Measurements from ENCODE around the gene CLEC4E. TPM values are rescaled to one million over a fixed set of nuclear protein-coding genes. Genes with fewer than 3 reads are reported as not detected.
"Not testable (repeated sequence)": the region's sequence is repeated elsewhere in the genome, so short reads cannot be mapped to it uniquely, and the experiment has no call there.

Gene CLEC4E, protein sequence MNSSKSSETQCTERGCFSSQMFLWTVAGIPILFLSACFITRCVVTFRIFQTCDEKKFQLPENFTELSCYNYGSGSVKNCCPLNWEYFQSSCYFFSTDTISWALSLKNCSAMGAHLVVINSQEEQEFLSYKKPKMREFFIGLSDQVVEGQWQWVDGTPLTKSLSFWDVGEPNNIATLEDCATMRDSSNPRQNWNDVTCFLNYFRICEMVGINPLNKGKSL
- not detected for polyA plus RNA-seq

DNA sequence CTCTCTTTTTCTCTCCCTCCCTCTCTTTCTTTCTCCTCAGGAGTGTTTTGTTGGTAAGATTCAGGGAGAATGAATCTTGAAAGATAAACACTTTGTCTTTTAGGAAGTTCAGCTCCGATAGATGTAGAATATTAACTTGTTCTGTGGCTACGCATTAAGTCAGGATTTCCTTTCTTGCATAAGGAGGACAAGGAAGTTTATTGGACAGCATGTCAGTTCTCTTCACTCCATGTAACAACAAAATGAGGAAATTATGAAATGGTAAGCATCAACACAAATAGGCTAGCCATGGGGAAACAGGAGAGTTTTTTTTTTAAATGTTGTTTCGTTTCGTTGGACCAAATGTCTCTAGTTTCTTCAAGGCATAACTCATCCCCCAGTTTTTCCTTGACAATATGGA, at the start of gene CLEC4E:
Gene CLEC4E, minus strand, starts transcription at position 75 of the 400 bp plus-strand sequence. CDS start 108 bp downstream, outside the sequence.
- not testable (repeated sequence) for H3K36me3 Mint-ChIP-seq; H3K27me3 Mint-ChIP-seq (ENCODE audit: low read depth in 3 of 3); H3K27ac Mint-ChIP-seq; H3K4me3 Mint-ChIP-seq; DNase-seq; H3K4me1 Mint-ChIP-seq; H3K9me3 Mint-ChIP-seq

DNA sequence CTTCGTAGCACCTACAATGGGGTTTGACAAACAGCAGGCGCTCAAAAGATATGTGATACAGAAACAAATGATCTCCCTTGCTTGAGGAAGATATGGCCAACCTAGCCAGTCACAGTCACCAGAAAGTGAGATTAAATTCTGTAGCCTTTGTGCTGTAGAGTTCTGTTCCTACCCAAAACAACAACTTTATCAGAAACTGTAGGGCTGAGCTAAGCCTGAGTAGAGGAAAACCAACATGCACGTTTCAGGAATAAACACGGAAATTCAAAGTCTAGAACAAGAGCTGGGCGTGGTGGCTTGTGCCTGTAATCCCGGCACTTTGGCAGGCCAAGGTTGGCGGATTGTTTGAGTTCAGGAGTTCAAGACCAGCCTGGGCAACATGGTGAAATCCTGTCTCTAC, 49.0 kb upstream of the CLEC4E start:
- no peaks in the 10 kb centered on the region for H3K36me3 Mint-ChIP-seq
- peaks cover 0 to 7% of the 10 kb centered on the region in 2 donors for H3K4me1 Mint-ChIP-seq
- no peak for DNase-seq
- no peak overlapping the region for H3K27ac Mint-ChIP-seq
- no peak overlapping the region for H3K4me3 Mint-ChIP-seq
- peaks cover 1 to 6% (median 4%) of the 10 kb centered on the region in 3 donors for H3K27me3 Mint-ChIP-seq (ENCODE audit: low read depth in 3 of 3)
- H3K9me3 Mint-ChIP-seq, result no peaks in the 10 kb centered on the region

DNA sequence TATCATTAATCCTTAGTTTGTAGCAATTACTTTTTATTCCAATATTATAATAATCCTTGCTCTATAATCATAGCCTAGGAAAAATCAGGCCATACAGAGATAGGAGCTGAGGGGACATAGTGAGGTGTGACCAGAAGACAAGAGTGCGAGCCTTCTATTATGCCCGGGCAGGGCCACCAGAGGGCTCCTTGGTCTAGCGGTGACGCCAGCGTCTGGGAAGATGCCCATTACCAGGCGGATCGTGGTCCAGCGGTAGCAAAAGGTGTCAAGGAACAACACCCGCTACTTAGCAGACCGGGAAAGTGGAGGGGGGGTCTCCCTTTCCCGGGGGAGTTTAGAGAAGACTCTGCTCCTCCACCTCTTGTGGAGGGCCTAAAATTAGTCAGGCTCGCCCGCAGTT, 43.8 kb upstream of the CLEC4E start:
- H3K27ac Mint-ChIP-seq; H3K9me3 Mint-ChIP-seq; H3K4me3 Mint-ChIP-seq; H3K36me3 Mint-ChIP-seq; H3K4me1 Mint-ChIP-seq; H3K27me3 Mint-ChIP-seq (ENCODE audit: low read depth in 3 of 3); DNase-seq: not testable (repeated sequence)

DNA sequence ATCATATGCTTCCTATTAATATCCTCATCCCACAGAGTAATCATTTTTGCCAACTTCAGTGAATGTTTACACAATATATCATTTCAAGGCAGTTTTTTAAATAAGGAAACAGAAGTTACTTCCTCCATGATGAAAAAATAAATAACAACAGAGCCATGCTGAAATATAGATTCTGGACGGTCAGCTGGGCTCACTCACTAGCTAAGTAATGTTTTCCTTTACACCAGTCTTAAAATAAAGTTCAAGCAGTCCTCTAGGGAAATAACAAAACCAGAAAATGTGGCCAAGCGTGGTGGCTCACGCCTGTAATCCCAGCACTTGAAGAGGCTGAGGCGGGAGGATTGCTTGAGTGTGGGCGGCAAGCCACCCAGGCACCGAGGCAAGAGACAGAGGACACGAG, 43.3 kb upstream of the CLEC4E start:
- no peaks in the 10 kb centered on the region for H3K4me1 Mint-ChIP-seq
- no peaks in the 10 kb centered on the region for H3K36me3 Mint-ChIP-seq
- no peaks in the 10 kb centered on the region for H3K9me3 Mint-ChIP-seq
- no peak for DNase-seq
- H3K27ac Mint-ChIP-seq, result no peak overlapping the region
- H3K4me3 Mint-ChIP-seq, result no peak overlapping the region
- H3K27me3 Mint-ChIP-seq (ENCODE audit: low read depth in 3 of 3), result peaks cover 1 to 4% (median 2%) of the 10 kb centered on the region in 3 donors

DNA sequence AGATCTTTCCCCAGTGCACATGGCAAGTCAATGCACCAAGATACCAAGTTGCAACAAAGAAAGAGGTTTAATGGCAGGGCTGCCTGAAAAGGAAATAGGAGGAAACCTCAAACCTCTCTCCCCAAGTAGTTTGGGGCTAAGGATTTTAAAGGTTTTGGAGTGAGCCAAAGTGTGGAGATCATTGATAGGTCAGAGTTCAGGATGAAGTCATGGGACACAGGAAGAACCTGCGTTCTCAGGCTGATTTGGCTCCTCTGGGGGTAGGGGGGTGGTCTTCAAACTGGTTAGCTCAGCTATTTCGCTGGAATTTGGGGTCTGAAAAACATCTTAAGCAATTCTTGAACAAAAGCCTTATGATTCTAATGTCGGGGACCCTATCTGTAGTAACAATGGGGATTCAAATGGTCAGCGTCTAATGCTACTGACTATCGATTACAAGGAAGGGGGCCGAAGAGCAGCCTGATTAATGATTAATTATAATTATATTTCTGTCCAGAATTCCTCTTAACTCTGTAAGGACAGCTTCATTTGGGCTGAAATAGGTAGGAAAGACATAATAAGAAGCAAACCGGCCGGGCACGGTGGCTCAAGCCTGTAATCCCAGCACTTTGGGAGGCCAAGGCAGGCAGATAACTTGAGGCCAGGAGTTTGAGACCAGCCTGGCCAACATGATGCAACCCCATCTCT, 40.5 kb upstream of the CLEC4E start:
- DNase-seq, result no peak
- H3K9me3 Mint-ChIP-seq, result no peaks in the 10 kb centered on the region
- no peak overlapping the region for H3K27ac Mint-ChIP-seq
- no peak overlapping the region for H3K4me3 Mint-ChIP-seq
- no peaks in the 10 kb centered on the region for H3K36me3 Mint-ChIP-seq
- H3K27me3 Mint-ChIP-seq (ENCODE audit: low read depth in 3 of 3), result peaks cover 0 to 5% (median 4%) of the 10 kb centered on the region in 3 donors
- H3K4me1 Mint-ChIP-seq, result no peaks in the 10 kb centered on the region

DNA sequence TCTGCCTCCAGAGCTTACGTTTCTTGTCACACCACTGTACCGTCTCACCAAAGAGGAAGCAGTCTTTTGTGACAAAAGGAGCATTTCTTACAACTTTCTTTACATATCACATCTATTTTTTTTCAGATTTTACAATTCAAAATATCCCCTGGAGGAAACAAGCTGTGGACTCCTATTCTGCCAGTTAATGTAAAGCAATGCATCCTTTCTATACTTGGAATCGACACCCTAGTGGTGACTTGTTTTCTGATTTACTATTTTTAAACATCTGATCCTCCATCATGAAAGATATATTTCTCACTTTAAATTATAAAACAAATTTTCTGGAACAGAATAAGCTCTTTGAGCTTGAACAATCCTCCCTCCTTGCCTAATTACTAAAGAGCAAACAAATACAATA, 37.2 kb upstream of the CLEC4E start:
- H3K27ac Mint-ChIP-seq, result no peak overlapping the region

DNA sequence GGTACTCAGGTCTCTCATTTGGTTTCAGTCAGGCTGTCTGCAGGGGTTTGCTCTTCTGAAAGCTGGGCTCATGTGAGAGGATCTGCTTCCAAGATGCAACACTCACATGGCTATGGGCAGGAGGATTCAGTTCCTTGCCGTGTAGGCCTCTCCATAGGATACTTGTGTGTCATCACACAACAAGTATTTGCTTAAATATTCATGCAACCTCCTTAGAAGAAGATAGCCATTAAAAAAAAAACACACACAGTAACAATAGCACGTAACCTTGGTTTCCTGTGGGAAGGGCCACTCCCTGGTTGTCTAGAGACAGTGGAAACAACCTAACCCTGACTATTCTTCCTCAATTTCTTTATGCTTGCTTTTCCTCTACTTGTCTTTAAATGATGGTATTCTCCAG, 31.8 kb upstream of the CLEC4E start:
- Mint-ChIP-seq H3K4me3 (peak overlapping the region in 2 of 5 donors; percentile 12 to 13), H3K36me3 (no peaks in the 10 kb centered on the region), H3K27ac (peak overlapping the region in 1 of 6 donors; percentile 62), H3K4me1 (peaks cover 10 to 13% of the 10 kb centered on the region in 2 donors), H3K27me3 (ENCODE audit: low read depth in 3 of 3) (peaks cover 0 to 4% (median 1%) of the 10 kb centered on the region in 3 donors), H3K9me3 (no peaks in the 10 kb centered on the region)
- peak in 1 of 3 donors; percentile 8 for DNase-seq

More for the DNA sequence above, 37.2 kb upstream of the CLEC4E start:
- Mint-ChIP-seq H3K27me3 (ENCODE audit: low read depth in 3 of 3) (peaks cover 0 to 7% (median 5%) of the 10 kb centered on the region in 3 donors), H3K9me3 (no peaks in the 10 kb centered on the region), H3K4me1 (peaks cover under 1 to 2% of the 10 kb centered on the region in 2 donors), H3K4me3 (no peak overlapping the region), H3K36me3 (no peaks in the 10 kb centered on the region)
- DNase-seq, result no peak

DNA sequence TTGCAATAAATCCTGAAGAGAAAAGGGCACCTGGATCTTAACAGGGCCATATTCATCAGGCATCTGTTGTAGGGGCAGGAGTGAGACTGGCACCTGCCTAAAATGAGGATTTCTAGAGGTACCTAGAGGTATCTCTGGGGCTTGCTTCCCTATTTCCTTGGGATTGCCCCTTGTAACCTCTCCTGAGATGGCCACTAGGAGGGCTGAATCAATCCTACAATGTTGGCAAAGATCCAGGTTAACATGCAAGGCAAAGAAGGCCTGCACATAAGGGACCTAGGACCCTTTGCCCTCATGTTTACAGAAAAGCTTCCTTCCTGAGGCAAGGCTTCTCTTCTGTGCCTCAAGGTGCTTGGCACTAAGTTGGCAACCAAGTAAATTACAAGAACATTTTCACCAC, 25.8 kb upstream of the CLEC4E start:
- H3K4me3 Mint-ChIP-seq, result no peak overlapping the region
- DNase-seq, result no peak
- H3K4me1 Mint-ChIP-seq, result no peaks in the 10 kb centered on the region
- peaks cover 0 to 3% (median 0%) of the 10 kb centered on the region in 3 donors for H3K36me3 Mint-ChIP-seq
- peaks cover 0 to 6% (median 1%) of the 10 kb centered on the region in 6 donors for H3K9me3 Mint-ChIP-seq
- peaks cover 2 to 12% (median 4%) of the 10 kb centered on the region in 3 donors for H3K27me3 Mint-ChIP-seq (ENCODE audit: low read depth in 3 of 3)
- no peak overlapping the region for H3K27ac Mint-ChIP-seq

DNA sequence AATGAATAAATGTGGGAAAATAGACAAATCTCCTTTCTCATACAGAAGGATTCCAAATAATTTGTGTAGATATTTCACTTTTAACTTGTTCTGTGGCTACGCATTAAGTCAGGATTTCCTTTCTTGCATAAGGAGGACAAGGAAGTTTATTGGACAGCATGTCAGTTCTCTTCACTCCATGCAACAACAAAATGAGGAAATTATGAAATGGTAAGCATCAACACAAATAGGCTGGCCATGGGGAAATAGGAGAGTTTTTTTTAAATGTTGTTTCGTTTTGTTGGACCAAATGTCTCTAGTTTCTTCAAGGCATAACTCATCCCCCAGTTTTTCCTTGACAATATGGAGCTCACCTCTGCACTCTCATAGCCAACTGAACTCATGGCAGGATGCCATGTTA, 25.3 kb upstream of the CLEC4E start:
- not testable (repeated sequence) for H3K36me3 Mint-ChIP-seq

DNA sequence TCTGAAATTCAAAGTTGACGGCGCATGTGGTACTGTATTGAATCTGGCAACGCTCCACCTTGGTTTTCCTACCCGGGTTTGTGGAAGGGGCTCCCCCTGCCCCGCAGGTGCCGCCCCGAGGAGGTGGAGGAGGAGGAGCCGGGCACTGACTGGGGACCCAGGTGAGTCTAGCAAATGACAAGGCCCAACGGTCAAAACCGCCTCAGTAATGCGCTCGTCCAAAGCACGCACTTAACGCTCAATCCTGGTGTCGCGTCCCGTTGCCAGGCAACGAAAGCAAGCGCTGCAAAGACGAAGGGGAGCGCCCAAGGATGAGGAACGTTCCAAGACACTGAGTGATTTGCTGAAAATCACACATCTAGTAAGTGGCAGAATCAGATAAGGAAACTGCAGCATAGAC, 24.0 kb upstream of the CLEC4E start:
- DNase-seq, result no peak
- peaks cover 4 to 15% (median 4%) of the 10 kb centered on the region in 3 donors for H3K27me3 Mint-ChIP-seq (ENCODE audit: low read depth in 3 of 3)
- peaks cover 0 to 6% (median 1%) of the 10 kb centered on the region in 6 donors for H3K9me3 Mint-ChIP-seq
- no peaks in the 10 kb centered on the region for H3K4me1 Mint-ChIP-seq
- no peak overlapping the region for H3K4me3 Mint-ChIP-seq
- H3K36me3 Mint-ChIP-seq, result peaks cover 0 to 3% (median 0%) of the 10 kb centered on the region in 3 donors
- no peak overlapping the region for H3K27ac Mint-ChIP-seq

More for the DNA sequence above, 25.3 kb upstream of the CLEC4E start:
- not testable (repeated sequence) for H3K27ac Mint-ChIP-seq, H3K4me1 Mint-ChIP-seq, H3K4me3 Mint-ChIP-seq, DNase-seq, H3K9me3 Mint-ChIP-seq
- peaks cover 2 to 12% (median 4%) of the 10 kb centered on the region in 3 donors for H3K27me3 Mint-ChIP-seq (ENCODE audit: low read depth in 3 of 3)

DNA sequence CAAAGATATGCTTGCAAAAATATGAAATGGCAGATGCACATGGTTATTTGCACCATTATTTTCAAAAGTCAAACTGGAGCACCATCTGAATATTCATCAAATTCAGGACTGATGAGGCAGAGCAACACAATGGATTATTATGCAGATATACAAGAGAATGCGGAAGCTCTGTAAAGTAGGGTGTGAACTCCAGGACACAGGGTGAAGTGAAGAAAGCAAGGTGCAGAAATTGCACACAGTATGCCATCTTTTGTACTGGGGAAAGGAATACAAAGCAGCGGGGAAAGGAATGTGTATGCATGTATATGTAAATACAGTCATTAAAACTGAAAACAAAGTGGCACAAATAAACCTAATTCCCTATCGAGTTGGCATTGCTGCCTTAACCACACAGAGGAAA, 22.7 kb upstream of the CLEC4E start:
- Mint-ChIP-seq H3K4me1 (no peaks in the 10 kb centered on the region), H3K4me3 (no peak overlapping the region), H3K9me3 (peaks cover 0 to 6% (median 1%) of the 10 kb centered on the region in 6 donors), H3K27me3 (ENCODE audit: low read depth in 3 of 3) (peaks cover 4 to 15% (median 4%) of the 10 kb centered on the region in 3 donors), H3K27ac (no peak overlapping the region), H3K36me3 (peaks cover 0 to 3% (median 0%) of the 10 kb centered on the region in 3 donors)
- DNase-seq, result no peak

DNA sequence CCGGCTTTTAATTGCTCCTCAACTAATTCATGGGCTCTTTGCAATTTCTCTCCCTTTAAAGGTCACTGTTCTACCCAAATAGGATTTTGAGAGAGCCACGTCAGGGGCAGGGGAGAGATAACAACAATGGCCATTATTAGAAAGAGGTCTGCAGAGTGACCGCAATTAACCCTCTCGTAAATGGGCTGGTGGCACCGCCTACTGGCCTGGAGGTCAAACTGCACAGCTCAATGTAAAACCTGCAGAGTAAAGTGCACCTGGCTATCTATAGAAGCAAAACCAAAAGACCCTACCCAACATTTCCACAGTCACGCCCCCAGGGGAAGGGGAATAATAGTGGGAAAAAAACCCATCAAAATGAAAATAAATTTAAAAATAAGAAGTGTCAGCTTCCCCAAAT, 21.6 kb upstream of the CLEC4E start:
- H3K4me1 Mint-ChIP-seq, result no peaks in the 10 kb centered on the region
- H3K27me3 Mint-ChIP-seq (ENCODE audit: low read depth in 3 of 3), result peaks cover 4 to 12% (median 4%) of the 10 kb centered on the region in 3 donors
- H3K9me3 Mint-ChIP-seq, result peaks cover 0 to 6% (median 1%) of the 10 kb centered on the region in 6 donors
- no peak overlapping the region for H3K4me3 Mint-ChIP-seq
- DNase-seq, result no peak
- no peak overlapping the region for H3K27ac Mint-ChIP-seq
- peaks cover 0 to 3% (median 0%) of the 10 kb centered on the region in 3 donors for H3K36me3 Mint-ChIP-seq

DNA sequence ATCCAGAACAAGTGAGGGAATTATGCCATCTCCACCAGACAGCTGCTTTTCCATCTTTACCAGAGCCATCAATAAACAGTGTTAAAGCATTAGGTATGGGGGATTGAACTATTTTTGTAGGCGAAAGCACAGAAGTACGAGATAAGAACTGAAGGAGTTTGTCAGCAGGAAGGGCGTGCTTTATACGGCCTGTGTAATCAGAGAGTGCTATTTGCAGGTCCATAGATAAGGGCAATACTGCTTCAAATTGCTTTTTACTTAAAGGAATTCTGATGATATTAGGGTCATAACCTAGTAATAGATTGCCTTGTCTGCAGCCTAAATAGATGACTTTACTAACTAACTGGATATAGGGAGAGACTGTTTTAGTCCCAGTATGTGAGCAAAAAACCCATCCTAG, 20.3 kb upstream of the CLEC4E start:
- H3K27me3 Mint-ChIP-seq (ENCODE audit: low read depth in 3 of 3), result peaks cover 4 to 13% (median 4%) of the 10 kb centered on the region in 3 donors
- DNase-seq, result no peak
- H3K4me3 Mint-ChIP-seq, result no peak overlapping the region
- H3K36me3 Mint-ChIP-seq, result peaks cover 0 to 3% (median 0%) of the 10 kb centered on the region in 3 donors
- no peaks in the 10 kb centered on the region for H3K4me1 Mint-ChIP-seq
- peaks cover 0 to 7% (median 1%) of the 10 kb centered on the region in 6 donors for H3K9me3 Mint-ChIP-seq
- H3K27ac Mint-ChIP-seq, result no peak overlapping the region

DNA sequence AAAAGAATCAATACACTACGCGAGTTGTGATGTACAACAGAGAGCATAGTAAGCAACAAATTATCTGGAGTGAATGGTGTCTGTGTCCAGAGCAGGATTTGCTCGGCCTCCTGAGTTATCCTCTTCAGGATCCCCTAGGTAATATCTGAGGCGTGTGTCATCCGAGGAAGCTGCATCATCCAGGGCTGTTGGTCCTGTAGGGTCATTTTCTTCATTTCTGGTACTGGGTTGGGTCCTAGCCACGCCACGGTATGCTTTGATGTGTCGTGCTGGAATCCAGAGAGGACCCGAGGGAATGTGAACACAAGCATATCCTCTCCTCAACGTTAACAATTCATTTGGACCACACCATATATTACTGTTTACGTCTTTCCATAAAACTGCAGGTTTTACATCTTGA, 19.0 kb upstream of the CLEC4E start:
- Mint-ChIP-seq H3K9me3 (peaks cover 0 to 7% (median 1%) of the 10 kb centered on the region in 6 donors), H3K27ac (no peak overlapping the region), H3K36me3 (peaks cover 0 to 3% (median 0%) of the 10 kb centered on the region in 3 donors), H3K4me3 (no peak overlapping the region), H3K27me3 (ENCODE audit: low read depth in 3 of 3) (peaks cover 4 to 13% (median 6%) of the 10 kb centered on the region in 3 donors), H3K4me1 (no peaks in the 10 kb centered on the region)
- no peak for DNase-seq

Measured in immature natural killer cell (primary cell).